IPS DF 4.7 (cell line): ENCODE measurements around the gene HAAO.
"Not testable (repeated sequence)": the region's sequence is repeated elsewhere in the genome, so short reads cannot be mapped to it uniquely, and the experiment has no call there.

ENCODE experiments used
- DNase-seq: peaks from one replicate; pipeline ENCODE4 v3.0.0-alpha.2; 2013; ENCODE audit warnings: low spot score; ENCODE audit errors: extremely low read depth

Gene HAAO

DNA sequence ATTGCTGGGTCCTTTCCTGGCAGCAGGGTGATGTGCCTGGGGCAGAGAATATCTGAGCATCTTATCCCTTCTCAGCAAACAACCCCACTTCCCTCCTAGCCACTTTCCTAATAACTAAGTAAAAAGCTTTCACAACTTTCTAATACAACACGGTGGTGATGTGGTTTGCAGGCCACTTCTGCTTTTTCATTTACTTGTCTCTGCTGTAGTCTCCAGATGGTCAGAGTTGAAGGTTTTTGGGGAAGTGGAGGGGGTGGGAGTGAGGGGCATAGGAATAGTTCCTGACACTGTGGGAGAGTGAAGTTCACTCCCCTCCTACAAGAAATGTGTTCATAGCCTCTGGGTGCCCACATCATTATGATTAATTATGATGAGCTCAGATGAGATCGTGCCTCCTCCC lies 40.1 kb downstream of the HAAO start:
- no peak for DNase-seq

DNA sequence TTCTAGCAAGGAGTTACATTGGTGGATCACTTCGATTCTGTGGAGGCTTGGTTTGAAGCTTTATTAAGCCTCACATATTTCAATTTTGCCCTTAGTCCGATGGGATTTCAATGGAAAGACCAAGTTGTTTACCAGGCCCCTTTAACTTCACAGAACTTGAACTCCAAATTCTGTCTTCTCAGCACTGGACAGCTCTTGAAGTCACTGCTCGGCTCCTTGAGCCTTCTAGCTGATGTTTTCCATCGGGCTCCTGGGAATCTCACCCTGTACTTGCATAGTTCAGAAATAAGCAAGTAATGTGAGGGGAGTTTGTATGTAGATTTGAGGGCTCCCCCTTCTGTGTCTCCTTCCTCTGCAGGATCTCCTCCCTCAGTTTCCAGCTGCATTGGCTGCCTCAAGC lies 43.5 kb downstream of the HAAO start:
- no peak for DNase-seq

DNA sequence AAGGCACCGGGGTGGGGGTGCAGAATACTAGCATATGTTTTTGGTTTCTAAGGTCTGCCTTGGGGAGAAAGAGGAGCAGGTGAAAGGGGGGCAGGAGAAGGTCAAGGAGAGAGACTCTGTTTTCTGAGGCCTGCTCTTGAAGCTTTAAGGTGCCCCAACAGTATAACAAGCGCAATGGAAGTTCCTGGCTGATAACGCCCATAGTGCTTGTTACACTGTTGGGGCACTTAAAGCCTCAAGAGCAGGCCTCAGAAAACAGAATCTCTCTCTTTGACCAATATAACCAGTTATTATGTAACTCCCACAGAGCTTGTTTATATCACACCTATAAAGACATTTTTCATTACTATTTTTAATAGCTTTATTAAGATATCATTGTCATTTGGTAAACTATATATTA lies 45.0 kb downstream of the HAAO start:
- DNase-seq = no peak

GRCh38 chr2:42744545-42745082 lies 47.8 kb downstream of the HAAO start:
- DNase-seq = no peak

DNA sequence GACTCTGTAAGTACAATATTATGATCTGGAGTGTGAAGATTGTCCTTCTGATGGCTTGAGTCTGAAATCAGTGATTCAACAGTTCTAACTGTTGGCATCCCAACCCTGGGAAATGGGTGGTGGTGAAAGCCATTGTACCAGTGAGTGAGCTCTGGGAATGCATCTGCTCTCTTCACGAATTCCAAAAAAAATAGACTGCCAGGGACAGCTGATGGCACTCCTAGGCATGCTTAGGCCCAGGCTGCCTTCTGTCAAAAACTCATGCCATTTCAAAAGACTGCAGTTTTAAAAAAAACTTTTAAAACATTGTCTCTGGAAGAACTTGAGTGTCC lies 48.8 kb downstream of the HAAO start:
- DNase-seq = no peak

DNA sequence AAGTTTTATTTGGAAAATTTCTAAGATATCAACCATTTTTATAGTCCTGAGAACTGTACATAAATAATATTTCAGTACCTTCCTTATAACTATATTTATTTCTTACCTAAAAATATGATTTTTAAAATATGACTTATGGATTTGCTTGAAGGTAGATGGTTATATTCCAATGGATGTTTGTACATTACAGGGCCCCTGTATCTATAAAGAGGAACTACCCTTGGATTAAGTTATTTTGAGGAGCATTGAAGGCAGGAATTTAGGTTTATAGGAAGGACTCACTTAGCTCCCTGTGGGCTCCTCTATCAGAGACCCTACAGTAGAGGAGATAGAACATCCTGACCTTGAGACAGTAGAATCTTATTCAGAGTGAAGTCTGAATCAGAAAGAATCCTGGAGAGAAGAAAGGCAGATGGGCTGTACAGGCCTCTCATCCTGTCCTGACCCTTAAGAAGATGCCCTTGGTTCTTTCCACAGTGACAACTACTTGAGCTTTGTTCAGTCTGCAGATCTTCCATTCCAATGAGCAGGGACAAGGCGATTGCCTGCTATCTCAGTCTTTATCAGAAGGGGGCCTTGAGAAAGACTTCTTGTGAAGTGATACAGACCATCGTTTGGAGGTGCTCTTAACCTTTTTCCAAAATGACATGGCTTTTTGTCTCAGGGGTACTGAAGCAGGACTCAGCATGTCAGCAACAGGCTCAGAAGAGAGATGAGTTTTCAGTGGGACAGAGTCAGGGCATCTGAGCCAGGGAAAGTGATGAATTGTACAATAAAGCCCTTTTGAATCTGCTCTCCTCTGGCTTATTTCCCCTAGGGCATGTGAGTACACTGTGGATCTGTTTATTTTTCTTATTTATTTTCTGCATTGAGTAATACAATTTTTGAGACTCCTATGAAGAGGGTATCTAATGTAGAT lies 49.4 kb downstream of the HAAO start:
- DNase-seq = no peak

GRCh38 chr2:42741140-42741539 lies 51.2 kb downstream of the HAAO start:
- DNase-seq = no peak

DNA sequence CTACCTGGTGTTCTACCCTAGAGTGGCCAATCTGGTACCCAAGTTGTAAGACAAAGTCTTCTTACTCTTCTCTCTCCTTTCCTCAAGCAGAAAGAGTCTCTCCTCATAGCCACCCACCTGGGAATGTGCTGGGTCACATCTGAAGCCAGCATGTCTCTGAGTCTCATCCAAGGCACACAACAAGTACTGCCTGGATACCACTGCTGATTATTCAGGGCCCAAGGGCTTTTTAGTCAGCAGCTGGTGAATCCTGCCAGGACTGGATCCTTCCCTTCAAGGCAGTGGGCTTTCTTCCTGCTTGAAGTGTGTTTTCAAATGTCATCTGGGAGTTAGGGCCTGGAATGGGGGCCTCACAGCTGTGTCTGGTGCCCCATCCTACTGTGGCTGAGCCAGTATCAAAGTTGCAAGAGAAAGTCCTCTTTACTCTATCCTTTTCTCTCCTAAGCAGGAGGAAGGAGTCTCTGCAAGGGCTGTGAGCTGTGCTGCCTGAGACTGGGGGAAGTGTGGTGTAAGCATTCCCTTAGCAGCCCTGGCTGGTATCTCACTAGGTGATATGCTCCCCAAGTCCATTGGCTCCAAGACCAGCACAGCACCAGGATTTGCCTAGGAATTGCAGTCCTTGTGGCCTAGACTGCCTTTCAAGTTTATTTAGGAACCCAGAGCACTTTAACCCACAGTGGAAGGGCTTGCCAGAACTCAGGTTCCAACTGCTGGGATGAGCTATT lies 55.6 kb downstream of the HAAO start:
- no peak for DNase-seq

DNA sequence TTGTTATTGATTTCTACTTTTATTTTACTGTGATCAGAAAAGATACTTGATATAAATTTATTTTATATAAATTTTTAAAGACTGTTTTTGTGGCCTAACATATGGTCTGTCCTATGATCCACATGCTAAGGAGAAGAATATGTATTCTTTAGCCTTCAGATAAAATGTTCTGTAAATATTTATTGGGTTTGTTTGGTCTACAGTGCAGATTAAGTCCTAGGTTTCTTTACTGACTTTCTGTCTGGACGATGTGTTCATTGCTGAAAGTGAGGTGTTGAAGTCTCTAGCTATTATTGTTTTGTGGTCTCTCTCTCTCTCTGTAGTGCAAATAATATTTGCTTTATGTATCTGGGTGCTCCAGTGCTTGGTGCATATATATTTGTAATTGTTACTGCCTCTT lies 58.5 kb downstream of the HAAO start:
- DNase-seq = no peak

- DNase-seq = not testable (repeated sequence)
These were observed 61.1 kb downstream of the HAAO start for GRCh38 chr2:42731316-42731715.

DNA sequence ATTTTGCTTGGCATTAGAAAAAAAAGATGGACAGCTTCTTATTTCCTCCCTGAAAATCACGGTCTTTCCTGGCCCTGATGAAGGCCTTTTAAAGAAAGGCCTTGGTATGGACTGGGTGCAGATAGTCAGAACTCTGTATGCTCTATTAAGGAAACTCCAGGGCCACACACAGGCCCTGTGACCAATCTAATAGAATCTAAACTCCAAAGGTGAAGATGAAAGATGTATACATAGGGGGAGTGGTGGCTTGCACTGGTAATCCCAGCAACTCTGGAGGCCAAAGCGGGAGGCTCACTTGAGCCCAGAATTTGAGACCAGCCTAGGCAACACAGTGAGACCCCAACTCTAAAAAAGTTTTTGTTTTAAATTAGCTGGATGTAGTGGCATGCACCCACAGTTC lies 65.7 kb downstream of the HAAO start:
- DNase-seq = no peak

- DNase-seq = no peak
These were observed 66.7 kb downstream of the HAAO start for GRCh38 chr2:42725657-42726056.

DNA sequence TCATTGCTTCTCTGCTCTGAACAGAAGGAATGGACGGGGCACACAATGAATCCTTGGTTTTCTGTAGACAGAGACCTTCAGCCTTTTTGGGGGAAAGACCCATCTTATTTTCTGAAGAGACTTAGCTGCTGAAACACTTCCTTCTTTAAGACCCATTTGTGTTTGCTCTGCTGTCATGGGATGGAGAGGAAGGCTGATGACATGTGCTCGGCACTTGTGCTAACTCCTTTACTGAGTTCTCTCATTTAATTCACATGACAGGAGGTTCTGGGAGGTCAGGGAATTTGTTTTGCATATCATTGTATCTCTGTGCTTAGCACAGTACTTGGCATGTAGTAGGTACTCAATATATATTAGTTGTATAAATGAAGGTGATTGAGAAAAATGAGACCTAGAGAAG lies 67.5 kb downstream of the HAAO start:
- DNase-seq = no peak

- DNase-seq = no peak
These were observed 68.9 kb downstream of the HAAO start for GRCh38 chr2:42723465-42723864.

- no peak for DNase-seq
These were observed 69.8 kb downstream of the HAAO start for GRCh38 chr2:42722320-42723190.

GRCh38 chr2:42721898-42722297 lies 70.5 kb downstream of the HAAO start:
- DNase-seq = no peak
